ENCODE results near the gene ATG2B.

DNA sequence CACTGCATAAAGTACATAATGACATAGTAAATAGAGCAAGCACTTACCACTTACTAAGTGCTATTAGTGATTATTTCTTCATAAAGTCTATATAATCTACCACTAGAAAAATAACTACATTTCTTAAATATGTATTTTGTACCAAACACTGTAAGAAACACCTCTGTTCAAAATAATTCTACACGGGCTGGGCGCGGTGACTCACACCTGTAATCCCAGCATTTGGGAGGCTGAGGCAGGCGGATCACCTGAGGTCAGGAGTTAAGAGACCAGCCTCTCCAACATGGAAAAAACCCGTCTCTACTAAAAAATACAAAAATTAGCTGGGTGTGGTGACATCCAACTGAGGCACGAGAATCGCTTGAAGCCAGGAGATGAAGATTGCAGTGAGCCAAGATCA, 38.9 kb downstream of the ATG2B start:
- TF ChIP-seq EZH2 (IDR thresholded peaks at IDR 0.05) (no peak), POLR2AphosphoS5 (IDR thresholded peaks at IDR 0.05; ENCODE audit: borderline replicate concordance, low read depth, low read length) (no peak), FOXP2 (optimal IDR thresholded peaks at IDR 0.05; ENCODE audit: control extremely low read depth, extremely low read length, insufficient read depth) (no peak)
